Smooth muscle cell of trachea (primary cell): Measurements from ENCODE around the gene VPS29. TPM values are rescaled to one million over a fixed set of nuclear protein-coding genes. Genes with fewer than 3 reads are reported as not detected.

Experiments used
- total RNA-seq: library from RNA; depleted of rRNA; stranded (reverse); fragments of >200 nt; gene quantifications from 2 replicates; pipeline ENCODE4 v1.2.1, GENCODE V29; 2014

Gene VPS29
- 55.1 and 110 TPM in 2 replicates for total RNA-seq

GRCh38 chr12:110501752-110502738, at the start of gene VPS29, which contains the start of gene RAD9B:
TSS of gene VPS29 (minus strand) at chr12:110502111. CDS start at chr12:110502051, 60 bp downstream.
TSS of gene RAD9B (plus strand) at chr12:110502331. CDS start at chr12:110502338, 7 bp downstream.

DNA sequence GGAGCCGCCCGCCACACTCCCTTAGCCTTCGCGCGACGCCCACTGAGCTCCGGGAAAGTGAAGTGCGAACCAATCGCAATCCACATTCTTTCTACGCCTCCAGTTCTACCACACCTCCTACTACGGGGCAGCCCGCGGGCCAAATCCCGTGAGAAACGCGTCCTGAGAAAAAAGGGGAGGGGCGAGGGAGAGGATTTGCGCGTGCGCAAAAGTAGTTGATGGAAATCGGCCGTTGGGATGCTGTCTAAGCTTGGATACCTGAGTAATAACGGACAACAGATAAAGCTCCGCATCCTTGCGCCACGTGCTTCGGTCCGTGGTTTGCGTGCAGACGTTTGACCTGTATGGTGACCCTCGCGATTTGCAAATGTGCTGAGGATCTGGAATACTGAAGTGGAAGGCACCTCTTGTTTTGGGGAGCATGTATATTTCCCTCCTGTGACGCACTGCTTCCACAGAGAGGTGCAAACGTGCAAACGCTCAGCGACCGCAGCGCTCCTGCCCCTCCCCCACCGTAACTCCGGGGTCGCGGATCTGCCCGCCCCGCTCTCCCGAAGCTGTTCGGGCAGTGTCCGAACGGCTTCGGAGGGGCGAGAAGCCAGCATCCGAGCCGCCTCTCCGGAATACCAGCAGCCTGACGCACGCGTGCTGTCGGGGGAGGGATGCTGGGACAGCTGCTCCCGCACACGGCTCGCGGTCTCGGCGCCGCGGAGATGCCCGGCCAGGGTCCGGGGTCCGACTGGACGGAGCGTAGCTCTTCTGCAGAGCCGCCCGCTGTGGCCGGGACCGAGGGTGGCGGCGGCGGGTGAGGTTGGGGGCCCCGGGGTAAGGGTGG, 33.5 kb downstream of the VPS29 start, which contains the start of the genes FAM216A and GPN3:
TSS of gene FAM216A (plus strand) at position 632 of the 835 bp plus-strand sequence. CDS start at position 663, 31 bp downstream.
TSS of gene GPN3 (minus strand) at position 44 of the 835 bp plus-strand sequence. CDS start 54 bp downstream, outside the sequence.

DNA sequence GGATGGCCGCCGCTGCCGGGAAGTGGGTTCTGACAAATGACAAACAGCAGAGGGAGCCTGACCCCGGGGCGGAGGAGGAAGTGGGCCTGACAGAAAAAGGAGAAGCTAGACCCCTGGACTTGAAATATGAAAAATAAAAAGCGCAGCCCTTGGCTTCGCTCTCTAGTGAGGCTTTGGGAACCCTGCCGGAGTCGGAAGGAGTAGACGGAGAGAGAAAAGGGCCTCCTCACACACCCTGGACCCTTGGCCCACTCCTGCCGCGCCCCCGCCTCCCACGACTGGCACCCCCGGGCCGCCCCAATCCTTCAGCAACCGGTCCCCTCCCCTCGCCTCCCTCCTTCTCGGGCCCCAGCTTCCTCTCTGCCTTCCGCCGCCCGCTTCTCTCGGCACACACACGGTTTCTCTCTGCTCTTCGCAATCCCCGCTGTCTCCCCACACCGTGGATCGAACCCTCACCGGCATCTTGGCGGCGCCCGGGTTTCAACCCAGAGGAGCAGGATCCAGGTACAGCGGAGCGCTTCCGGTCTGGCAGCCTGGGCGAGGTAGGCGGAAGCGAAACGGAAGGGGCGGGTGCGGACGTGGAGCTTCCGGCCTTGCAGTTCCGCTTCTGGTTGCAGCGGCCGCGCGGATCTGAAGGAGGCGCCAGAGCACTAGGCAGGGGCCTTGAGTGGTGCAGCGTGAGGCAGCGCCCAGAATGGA, 52.0 kb downstream of the VPS29 start, which contains the start of gene ARPC3:
TSS of gene ARPC3 (minus strand) at position 539 of the 699 bp plus-strand sequence. CDS start at position 462, 77 bp downstream.

Other genes with a start within 250 kb of the VPS29 start
- 140 and 144 TPM in 2 replicates for gene ATP2A2, start 220.9 kb downstream of the VPS29 start, total RNA-seq
- 40.0 and 56.6 TPM in 2 replicates for gene ANAPC7, start 98.4 kb downstream of the VPS29 start, total RNA-seq
- gene ARPC3, start 51.8 kb downstream of the VPS29 start, total RNA-seq, result 249 and 353 TPM in 2 replicates
- 12.7 and 24.0 TPM in 2 replicates for gene GPN3, start 33.9 kb downstream of the VPS29 start, total RNA-seq
- gene FAM216A, start 33.3 kb downstream of the VPS29 start, total RNA-seq, result 10.3 and 12.4 TPM in 2 replicates
- gene RAD9B, start 220 bp upstream of the VPS29 start, total RNA-seq, result 0.29 and 0.83 TPM in 2 replicates
- 7.1 and 7.3 TPM in 2 replicates for gene PPTC7, start 81.2 kb upstream of the VPS29 start, total RNA-seq
- 29.1 and 37.7 TPM in 2 replicates for gene TCTN1, start 112.0 kb upstream of the VPS29 start, total RNA-seq
- 4.1 and 10.1 TPM in 2 replicates for gene HVCN1, start 187.0 kb upstream of the VPS29 start, total RNA-seq
- gene PPP1CC, start 240.8 kb upstream of the VPS29 start, total RNA-seq, result 91.5 and 166 TPM in 2 replicates